Endothelial cell (in vitro differentiated cells): ENCODE results near the gene EEF1AKMT3. TPM values are rescaled to one million over a fixed set of nuclear protein-coding genes. Genes with fewer than 3 reads are reported as not detected.
A peak's percentile ranks its signal among the peaks of the same experiment; 100 is the strongest.

Experiments
- DNase-seq: peaks from one replicate; pipeline ENCODE4 v3.0.0; 2021; ENCODE audit warnings: low spot score
- H3K27ac Mint-ChIP-seq: one replicate; pipeline ENCODE4 v1.8.0; 2021; ENCODE audit warnings: mixed read lengths, inconsistent platforms; ENCODE audit not compliant: unreplicated experiment
- H3K27me3 Mint-ChIP-seq: one replicate; pipeline ENCODE4 v1.8.0; 2021; ENCODE audit warnings: mild to moderate bottlenecking, moderate library complexity, mixed read lengths, inconsistent platforms; ENCODE audit not compliant: unreplicated experiment
- H3K36me3 Mint-ChIP-seq: one replicate; pipeline ENCODE4 v1.8.0; 2021; ENCODE audit warnings: mild to moderate bottlenecking, low read depth, mixed read lengths, inconsistent platforms; ENCODE audit not compliant: unreplicated experiment
- H3K4me1 Mint-ChIP-seq: one replicate; pipeline ENCODE4 v1.8.0; 2021; ENCODE audit warnings: mild to moderate bottlenecking, mixed read lengths, inconsistent platforms; ENCODE audit not compliant: unreplicated experiment
- H3K4me3 Mint-ChIP-seq: one replicate; pipeline ENCODE4 v1.8.0; 2021; ENCODE audit warnings: mild to moderate bottlenecking, mixed read lengths, inconsistent platforms; ENCODE audit not compliant: unreplicated experiment
- H3K9me3 Mint-ChIP-seq: one replicate; pipeline ENCODE4 v1.8.0; 2021; ENCODE audit warnings: mixed read lengths, inconsistent platforms; ENCODE audit not compliant: unreplicated experiment
- total RNA-seq: library from RNA; stranded (reverse); fragmentation: NEBNext Ultra II Directional; extraction: Animal tissue kit (Norgen Biotek cat#: 25700); gene quantifications from one replicate; pipeline ENCODE4 v1.2.1, GENCODE V29; 2021; ENCODE audit not compliant: unreplicated experiment
- TF ChIP-seq, protein P1 (sequence below): fragments of 200-600 bp; sonication (generic); IDR thresholded peaks from one replicate; pipeline ENCODE4 v1.5.0; 2021; ENCODE audit warnings: antibody characterized with exemption; ENCODE audit not compliant: unreplicated experiment

Gene EEF1AKMT3
- total RNA-seq, 1 donor from 2014 or later, result 8.6 TPM

DNA sequence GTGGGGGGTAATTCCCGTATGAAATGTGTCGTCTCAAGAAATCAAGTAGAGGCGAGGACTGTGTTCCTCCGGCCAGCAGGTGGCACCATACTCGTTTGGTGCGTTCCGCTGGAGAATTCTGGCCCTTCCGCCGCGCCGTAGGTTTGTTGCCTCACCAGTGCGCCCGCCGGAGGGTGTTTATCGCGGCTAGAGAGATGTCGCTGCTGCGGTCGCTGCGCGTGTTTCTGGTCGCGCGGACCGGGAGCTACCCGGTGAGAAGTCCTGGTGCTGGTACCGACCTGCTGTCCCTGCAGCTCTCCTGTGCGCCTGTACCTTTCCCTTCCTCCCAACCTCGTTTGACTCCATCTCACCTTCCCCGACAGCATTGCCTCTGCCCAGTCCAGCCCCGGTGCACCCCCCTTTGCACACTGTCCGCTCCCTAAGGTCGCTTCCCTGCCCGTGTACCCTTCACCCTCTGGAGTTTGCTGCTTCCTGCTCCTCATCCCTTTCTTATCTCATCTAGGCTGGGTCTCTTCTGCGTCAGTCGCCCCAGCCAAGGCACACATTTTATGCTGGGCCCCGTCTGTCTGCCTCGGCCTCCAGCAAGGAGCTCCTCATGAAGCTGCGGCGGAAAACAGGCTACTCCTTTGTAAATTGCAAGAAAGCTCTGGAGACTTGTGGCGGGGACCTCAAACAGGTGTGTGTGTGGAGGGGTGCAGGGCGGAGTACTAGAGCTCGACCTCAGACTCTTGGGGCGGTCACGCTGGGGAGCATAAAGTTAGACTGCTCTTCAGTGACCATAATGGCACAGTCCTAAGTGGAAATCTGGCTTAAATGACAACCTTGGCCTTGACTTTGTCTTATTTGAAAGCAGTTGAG, 10.4 kb downstream of the EEF1AKMT3 start, which contains the start of gene TSFM:
Gene TSFM, plus strand, starts transcription at position 180 of the 858 bp plus-strand sequence. Its CDS starts 15 bp downstream, at position 195.
- TF ChIP-seq, protein P1, sequence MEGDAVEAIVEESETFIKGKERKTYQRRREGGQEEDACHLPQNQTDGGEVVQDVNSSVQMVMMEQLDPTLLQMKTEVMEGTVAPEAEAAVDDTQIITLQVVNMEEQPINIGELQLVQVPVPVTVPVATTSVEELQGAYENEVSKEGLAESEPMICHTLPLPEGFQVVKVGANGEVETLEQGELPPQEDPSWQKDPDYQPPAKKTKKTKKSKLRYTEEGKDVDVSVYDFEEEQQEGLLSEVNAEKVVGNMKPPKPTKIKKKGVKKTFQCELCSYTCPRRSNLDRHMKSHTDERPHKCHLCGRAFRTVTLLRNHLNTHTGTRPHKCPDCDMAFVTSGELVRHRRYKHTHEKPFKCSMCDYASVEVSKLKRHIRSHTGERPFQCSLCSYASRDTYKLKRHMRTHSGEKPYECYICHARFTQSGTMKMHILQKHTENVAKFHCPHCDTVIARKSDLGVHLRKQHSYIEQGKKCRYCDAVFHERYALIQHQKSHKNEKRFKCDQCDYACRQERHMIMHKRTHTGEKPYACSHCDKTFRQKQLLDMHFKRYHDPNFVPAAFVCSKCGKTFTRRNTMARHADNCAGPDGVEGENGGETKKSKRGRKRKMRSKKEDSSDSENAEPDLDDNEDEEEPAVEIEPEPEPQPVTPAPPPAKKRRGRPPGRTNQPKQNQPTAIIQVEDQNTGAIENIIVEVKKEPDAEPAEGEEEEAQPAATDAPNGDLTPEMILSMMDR, result peak; percentile 83
- peaks cover 15% of the 10 kb centered on the region for H3K4me1 Mint-ChIP-seq
- peak within 1 kb of the TSS; percentile 100 for H3K4me3 Mint-ChIP-seq
- peak; percentile 95 for DNase-seq
- H3K36me3 Mint-ChIP-seq, result peaks cover 30% of the 10 kb centered on the region
- H3K27me3 Mint-ChIP-seq, result peaks cover 2% of the 10 kb centered on the region
- H3K9me3 Mint-ChIP-seq, result no peaks in the 10 kb centered on the region
- H3K27ac Mint-ChIP-seq, result peak within 1 kb of the TSS; percentile 61

DNA sequence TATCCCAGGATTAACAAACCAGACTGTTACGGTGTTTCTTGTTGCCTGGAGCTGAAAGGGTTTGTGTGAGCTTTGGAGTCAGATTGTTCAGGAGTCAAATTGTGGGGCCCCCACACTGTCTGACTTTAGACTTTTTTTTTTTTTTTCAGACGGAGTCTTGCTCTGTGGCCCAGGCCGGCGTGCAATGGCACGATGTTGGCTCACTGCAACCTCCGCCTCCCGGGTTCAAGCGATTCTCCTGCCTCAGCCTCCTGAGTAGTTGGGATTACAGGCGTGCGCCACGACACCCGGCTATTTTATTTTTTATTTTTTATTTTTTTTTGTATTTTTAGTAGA, 11.0 kb downstream of the EEF1AKMT3 start:
- Mint-ChIP-seq H3K36me3 (peaks cover 30% of the 10 kb centered on the region), H3K4me1 (peaks cover 15% of the 10 kb centered on the region), H3K27ac (peak overlapping the region; percentile 61), H3K9me3 (no peaks in the 10 kb centered on the region), H3K27me3 (peaks cover 2% of the 10 kb centered on the region), H3K4me3 (peak overlapping the region; percentile 100)
- TF ChIP-seq, protein P1, result no peak
- no peak for DNase-seq

DNA sequence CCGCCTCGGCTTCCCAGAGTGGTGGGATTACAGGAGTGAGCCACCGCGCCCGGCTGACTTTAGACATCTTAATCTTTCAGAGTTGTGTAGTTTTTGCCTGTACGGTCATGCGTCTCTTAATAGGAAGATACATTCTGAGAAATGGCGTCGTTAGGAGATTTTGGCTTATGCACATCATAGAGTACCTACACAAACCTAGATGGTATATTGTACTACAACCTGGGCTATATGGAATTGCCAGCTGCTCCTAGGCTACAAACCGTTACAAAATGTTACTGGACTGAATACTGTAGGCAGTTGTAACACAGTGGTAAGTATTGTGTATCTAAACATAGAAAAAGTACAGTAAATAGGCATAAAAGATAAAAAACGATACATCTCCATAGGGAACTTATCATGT, 11.4 kb downstream of the EEF1AKMT3 start:
- Mint-ChIP-seq H3K4me1 (peaks cover 15% of the 10 kb centered on the region), H3K27me3 (peaks cover 2% of the 10 kb centered on the region), H3K4me3 (peak overlapping the region; percentile 31), H3K9me3 (no peaks in the 10 kb centered on the region), H3K27ac (no peak overlapping the region), H3K36me3 (peaks cover 30% of the 10 kb centered on the region)
- no peak for DNase-seq
- TF ChIP-seq, protein P1, result no peak

DNA sequence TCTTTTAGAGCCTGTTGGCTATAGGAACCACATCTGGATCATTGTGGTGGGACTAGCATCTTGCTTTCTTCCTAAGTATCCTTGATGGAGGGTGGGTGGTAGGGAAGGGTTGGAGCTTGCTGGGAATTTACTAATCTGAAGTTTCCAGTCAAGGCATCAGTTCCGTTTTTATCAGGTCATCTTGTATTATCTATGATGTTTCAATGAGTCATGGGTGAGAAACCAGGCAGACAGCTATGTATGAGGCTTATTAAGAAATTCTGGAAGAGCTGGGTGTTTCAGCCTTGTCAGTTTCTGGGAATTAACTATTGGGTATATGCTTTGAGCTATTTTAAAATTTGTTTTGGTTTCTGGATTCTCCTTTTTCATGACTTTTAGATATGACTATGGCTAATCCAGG, 21.5 kb downstream of the EEF1AKMT3 start:
- Mint-ChIP-seq H3K4me3 (no peak overlapping the region), H3K27me3 (no peaks in the 10 kb centered on the region), H3K4me1 (no peaks in the 10 kb centered on the region), H3K36me3 (peaks cover 28% of the 10 kb centered on the region), H3K9me3 (no peaks in the 10 kb centered on the region), H3K27ac (no peak overlapping the region)
- DNase-seq, result no peak
- TF ChIP-seq, protein P1, result no peak

DNA sequence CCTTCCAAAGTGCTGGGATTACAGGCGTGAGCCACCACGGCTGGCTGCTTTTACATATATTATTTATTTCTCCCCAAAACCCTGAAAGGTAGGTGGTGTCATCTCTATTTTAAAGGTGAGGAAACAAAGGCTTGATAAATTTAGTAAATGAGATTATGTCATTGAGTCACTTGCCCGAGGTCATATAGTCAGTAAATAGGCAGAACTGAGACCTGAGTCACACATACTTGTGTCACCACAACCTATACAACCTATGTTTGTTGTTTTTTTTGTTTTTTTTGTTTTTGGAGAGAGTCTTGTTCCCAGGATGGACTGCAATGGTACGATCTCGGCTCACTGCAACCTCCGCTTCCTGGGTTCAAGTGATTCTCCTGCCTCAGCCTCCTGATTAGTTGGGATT, 22.9 kb downstream of the EEF1AKMT3 start:
- DNase-seq, result no peak
- Mint-ChIP-seq H3K4me1 (no peaks in the 10 kb centered on the region), H3K27ac (no peak overlapping the region), H3K4me3 (no peak overlapping the region), H3K36me3 (peaks cover 34% of the 10 kb centered on the region), H3K27me3 (no peaks in the 10 kb centered on the region), H3K9me3 (no peaks in the 10 kb centered on the region)
- TF ChIP-seq, protein P1, result no peak
